ENCODE results near the gene HOXB1. TPM values are rescaled to one million over a fixed set of nuclear protein-coding genes. Genes with fewer than 3 reads are reported as not detected.

Gene HOXB1
- total RNA-seq, 1 experiment from 2014 or later, result not detected

GRCh38 chr17:48548523-48549280 is 17.9 kb upstream of the HOXB1 start:
- H3K27ac ChIP-seq, result no peak overlapping the region
- H3K79me2 ChIP-seq (ENCODE audit: low read depth), result no peaks in the 10 kb centered on the region
- ChIA-PET POLR2A (ENCODE audit: unreplicated experiment) (no interaction called here), CTCF (no interaction called here)
- H3K9me3 ChIP-seq (ENCODE audit: insufficient read depth, low read depth), result no peaks in the 10 kb centered on the region
- no peaks in the 10 kb centered on the region for H3K36me3 ChIP-seq (ENCODE audit: low read depth)
- intact Hi-C loops (cut with micrococcal nuclease; ENCODE audit: unreplicated experiment), result no loop called here
- no peaks in the 10 kb centered on the region for H4K20me1 ChIP-seq (ENCODE audit: insufficient read depth)
- no peaks in the 10 kb centered on the region for H3K4me1 ChIP-seq (replicated peaks; ENCODE audit: insufficient read depth)
- DNase-seq, result no peak
- no peaks in the 10 kb centered on the region for H3K27me3 ChIP-seq (ENCODE audit: insufficient read depth, low read depth)
- no TSS peak for BruUV-seq (replicated peaks)
- H3K9me2 ChIP-seq (ENCODE audit: insufficient read depth), result no peaks in the 10 kb centered on the region
- H3K4me3 ChIP-seq, result no peak overlapping the region
- no peak overlapping the region for H3K4me2 ChIP-seq
- no peak overlapping the region for H2AFZ ChIP-seq
- no peak for TF ChIP-seq CTCF (conservative IDR thresholded peaks at IDR 0.05)
- no peak for TF ChIP-seq EZH2 (IDR thresholded peaks at IDR 0.05; ENCODE audit: low read depth)
- peaks cover 7% of the 10 kb centered on the region; the same call in 1 of the 2 replicates for H3F3A ChIP-seq (ENCODE audit: insufficient read depth, low read depth)

GRCh38 chr17:48547808-48548522 is 17.2 kb upstream of the HOXB1 start:
- ChIA-PET CTCF (interaction anchor here (0.5 to 0.6 kb wide), 2 partner anchors 13 to 88 kb away, joined by 3 to 5 read pairs; no protein-coding TSS in a partner anchor), POLR2A (ENCODE audit: unreplicated experiment) (no interaction called here)
- Histone ChIP-seq H3K9me3 (ENCODE audit: insufficient read depth, low read depth) (no peaks in the 10 kb centered on the region), H3K79me2 (ENCODE audit: low read depth) (no peaks in the 10 kb centered on the region), H3F3A (ENCODE audit: insufficient read depth, low read depth) (peaks cover 7% of the 10 kb centered on the region; the same call in 1 of the 2 replicates), H3K36me3 (ENCODE audit: low read depth) (no peaks in the 10 kb centered on the region), H3K4me3 (no peak overlapping the region), H3K27ac (no peak overlapping the region), H3K9me2 (ENCODE audit: insufficient read depth) (no peaks in the 10 kb centered on the region), H3K4me1 (replicated peaks; ENCODE audit: insufficient read depth) (no peaks in the 10 kb centered on the region), H2AFZ (no peak overlapping the region), H3K27me3 (ENCODE audit: insufficient read depth, low read depth) (no peaks in the 10 kb centered on the region), H4K20me1 (ENCODE audit: insufficient read depth) (no peaks in the 10 kb centered on the region), H3K4me2 (no peak overlapping the region)
- BruUV-seq (replicated peaks), result no TSS peak
- DNase-seq, result no peak
- TF ChIP-seq CTCF (conservative IDR thresholded peaks at IDR 0.05) (no peak), EZH2 (IDR thresholded peaks at IDR 0.05; ENCODE audit: low read depth) (no peak)
- intact Hi-C loops (cut with micrococcal nuclease; ENCODE audit: unreplicated experiment), result no loop called here

- no TSS peak for BruUV-seq (replicated peaks)
- DNase-seq, result no peak
- ChIA-PET POLR2A (ENCODE audit: unreplicated experiment) (interaction anchor here (0.6 kb wide), 1 partner anchor 267 kb away, joined by 13 read pairs; no protein-coding TSS in a partner anchor), CTCF (interaction anchor here (0.5 to 0.6 kb wide), 2 partner anchors 14 to 89 kb away, joined by 3 to 5 read pairs; no protein-coding TSS in a partner anchor)
- H3K9me3 ChIP-seq (ENCODE audit: insufficient read depth, low read depth), result no peaks in the 10 kb centered on the region
- H3K36me3 ChIP-seq (ENCODE audit: low read depth), result no peaks in the 10 kb centered on the region
- no peak overlapping the region for H3K4me3 ChIP-seq
- TF ChIP-seq EZH2 (IDR thresholded peaks at IDR 0.05; ENCODE audit: low read depth), result no peak
- TF ChIP-seq CTCF (conservative IDR thresholded peaks at IDR 0.05), result no peak
- H3K79me2 ChIP-seq (ENCODE audit: low read depth), result no peaks in the 10 kb centered on the region
- H3K27ac ChIP-seq, result no peak overlapping the region
- H3K27me3 ChIP-seq (ENCODE audit: insufficient read depth, low read depth), result no peaks in the 10 kb centered on the region
- H3K9me2 ChIP-seq (ENCODE audit: insufficient read depth), result no peaks in the 10 kb centered on the region
- H2AFZ ChIP-seq, result no peak overlapping the region
- H3K4me2 ChIP-seq, result no peak overlapping the region
- no peaks in the 10 kb centered on the region for H4K20me1 ChIP-seq (ENCODE audit: insufficient read depth)
- no peaks in the 10 kb centered on the region for H3K4me1 ChIP-seq (replicated peaks; ENCODE audit: insufficient read depth)
- peaks cover 7% of the 10 kb centered on the region; the same call in 1 of the 2 replicates for H3F3A ChIP-seq (ENCODE audit: insufficient read depth, low read depth)
- intact Hi-C loops (cut with micrococcal nuclease; ENCODE audit: unreplicated experiment), result no loop called here
These were observed 16.4 kb upstream of the HOXB1 start for GRCh38 chr17:48546924-48547807.

Data from PC-9 (cell line).